RWPE2 (cell line): ENCODE data around the gene GOLGA6L6.
"Not testable (repeated sequence)": the region's sequence is repeated elsewhere in the genome, so short reads cannot be mapped to it uniquely, and the experiment has no call there.

Experiments
- ATAC-seq: fragments of 200-7000 bp; cut with Tn5 transposase; 3 replicates; pipeline ENCODE4 v1.9.1; 2021; ENCODE audit warnings: low read depth
- DNase-seq: peaks from one replicate; pipeline ENCODE4 v3.0.0-alpha.2; 2020; ENCODE audit warnings: low spot score
- H3K27ac ChIP-seq: fragments of 450-650 bp; 2 replicates; pipeline ENCODE4 v1.5.1; 2017; ENCODE audit warnings: mild to moderate bottlenecking; ENCODE audit not compliant: poor library complexity, severe bottlenecking
- H3K27me3 ChIP-seq: fragments of 250-450 bp; sonication (Bioruptor Pico); 2 replicates; pipeline ENCODE4 v1.5.1; 2021; ENCODE audit warnings: mild to moderate bottlenecking, moderate library complexity; ENCODE audit not compliant: insufficient read depth, poor library complexity, severe bottlenecking
- H3K36me3 ChIP-seq: fragments of 250-450 bp; sonication (Bioruptor Pico); 2 replicates; pipeline ENCODE4 v1.5.1; 2020; ENCODE audit warnings: low read depth, mild to moderate bottlenecking, moderate library complexity
- H3K4me1 ChIP-seq: fragments of 250-450 bp; sonication (Bioruptor Pico); 2 replicates; pipeline ENCODE4 v1.5.1; 2021; ENCODE audit warnings: mild to moderate bottlenecking, moderate library complexity; ENCODE audit not compliant: insufficient read depth, poor library complexity, severe bottlenecking
- H3K4me3 ChIP-seq: fragments of 250-450 bp; sonication (Bioruptor Pico); 2 replicates; pipeline ENCODE4 v1.5.1; 2021; ENCODE audit warnings: mild to moderate bottlenecking, moderate library complexity; ENCODE audit not compliant: severe bottlenecking
- H3K9me3 ChIP-seq: fragments of 250-450 bp; sonication (Bioruptor Pico); 2 replicates; pipeline ENCODE4 v1.5.1; 2021; ENCODE audit warnings: mild to moderate bottlenecking, moderate library complexity; ENCODE audit not compliant: severe bottlenecking

The GOLGA6L6 gene

DNA sequence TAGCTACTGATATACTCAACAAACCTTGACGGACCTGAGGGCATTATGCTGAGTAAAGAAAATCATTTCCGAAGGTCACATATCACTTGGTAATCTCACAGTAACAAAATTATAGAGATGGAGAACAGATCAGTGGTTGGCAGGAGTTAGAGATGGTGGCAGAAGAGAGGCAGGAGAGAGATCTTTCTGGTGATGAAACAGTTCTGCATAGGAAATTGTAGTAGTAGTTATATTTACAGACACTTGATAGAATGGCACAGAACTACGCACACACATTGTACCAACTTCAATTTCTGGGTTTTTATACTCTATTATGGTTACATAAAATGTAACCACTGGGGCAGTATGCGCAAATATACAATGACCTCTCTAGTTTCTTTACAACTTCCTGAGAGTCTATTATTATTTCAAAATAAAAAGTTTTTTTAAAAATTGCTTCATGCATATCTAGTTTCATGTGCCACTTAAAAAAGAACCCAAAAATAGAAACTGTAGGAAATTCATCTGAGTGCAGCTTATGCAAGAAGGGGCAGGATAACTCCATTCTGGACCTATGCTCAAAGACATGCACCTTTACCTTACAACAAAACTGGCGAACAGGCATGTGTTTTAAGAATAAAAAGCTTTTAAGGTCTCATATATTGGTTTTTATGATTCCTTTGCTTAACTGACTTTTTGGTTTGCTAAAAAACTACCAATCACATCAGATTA, 39.9 kb downstream of the GOLGA6L6 start:
- not testable (repeated sequence) for H3K9me3 ChIP-seq, H3K36me3 ChIP-seq, ATAC-seq, H3K27ac ChIP-seq, DNase-seq, H3K27me3 ChIP-seq, H3K4me3 ChIP-seq, H3K4me1 ChIP-seq

- DNase-seq = peak; percentile 19
- not testable (repeated sequence) for H3K27me3 ChIP-seq, ATAC-seq, H3K4me1 ChIP-seq, H3K9me3 ChIP-seq, H3K4me3 ChIP-seq, H3K36me3 ChIP-seq, H3K27ac ChIP-seq
Observed at GRCh38 chr15:20497781-20498180, 43.8 kb downstream of the GOLGA6L6 start.

DNA sequence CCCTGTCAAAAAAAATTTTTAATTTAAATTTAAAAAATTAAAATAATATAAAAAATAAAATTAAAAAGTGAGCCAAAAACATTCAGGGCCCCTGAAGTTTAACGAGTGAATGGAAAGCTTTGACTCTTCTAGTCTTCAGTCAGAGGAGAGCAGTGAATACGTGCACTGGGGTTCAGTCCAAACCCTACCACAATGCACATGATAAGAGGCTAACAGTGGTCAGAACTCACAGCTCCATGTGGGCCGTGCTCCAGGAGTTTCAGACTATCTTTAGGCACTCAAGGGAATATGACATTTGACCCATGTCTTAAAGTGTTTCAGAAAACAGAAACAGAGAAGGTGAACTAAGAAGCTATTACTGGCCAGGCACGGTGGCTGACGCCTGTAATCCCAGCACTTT, 48.6 kb downstream of the GOLGA6L6 start:
- H3K4me3 ChIP-seq, H3K4me1 ChIP-seq, H3K36me3 ChIP-seq, H3K27ac ChIP-seq, DNase-seq, H3K9me3 ChIP-seq, H3K27me3 ChIP-seq, ATAC-seq: not testable (repeated sequence)

- H3K9me3 ChIP-seq, H3K27me3 ChIP-seq, ATAC-seq, H3K4me1 ChIP-seq, H3K36me3 ChIP-seq, H3K27ac ChIP-seq, DNase-seq, H3K4me3 ChIP-seq: not testable (repeated sequence)
Observed at GRCh38 chr15:20492598-20492997, 49.0 kb downstream of the GOLGA6L6 start.

- not testable (repeated sequence) for H3K27me3 ChIP-seq, DNase-seq, H3K4me1 ChIP-seq, H3K4me3 ChIP-seq, H3K27ac ChIP-seq, H3K9me3 ChIP-seq, H3K36me3 ChIP-seq, ATAC-seq
Observed at GRCh38 chr15:20489320-20489719, 52.3 kb downstream of the GOLGA6L6 start.
